Measurements from ENCODE around the gene LEP. TPM values are rescaled to one million over a fixed set of nuclear protein-coding genes. Genes with fewer than 3 reads are reported as not detected.

The LEP gene
- polyA plus RNA-seq, 1 of the 3 experiments (the other 2 are of a cell fraction) = not detected

- no peaks in the 10 kb centered on the region for H4K20me1 ChIP-seq (ENCODE audit: insufficient read depth)
- CTCF ChIA-PET = interaction anchor here (0.5 to 1.8 kb wide), 4 partner anchors 46 to 824 kb away, joined by 3 to 6 read pairs (median 4); no protein-coding TSS in a partner anchor
- 63% methylated on average over 4 of the region's 4 CpGs for WGBS (ENCODE audit: low lambda C conversion rate)
Observed at GRCh38 chr7:128275681-128276080, 34.6 kb downstream of the LEP start.

More at GRCh38 chr7:128275681-128276080, 34.6 kb downstream of the LEP start:
- H3K4me2 ChIP-seq = no peak overlapping the region
- H3K9me3 ChIP-seq = no peaks in the 10 kb centered on the region; the same call in 1 of the 2 replicates
- no peaks in the 10 kb centered on the region for H3K9me2 ChIP-seq
- no peaks in the 10 kb centered on the region for H3F3A ChIP-seq (replicated peaks; ENCODE audit: insufficient read depth)
- H3K4me1 ChIP-seq (ENCODE audit: control insufficient read depth in 1 of 2, insufficient read depth in 2 of 2, low read depth in 1 of 2, low read length in 1 of 2) = no peaks in the 10 kb centered on the region
- H3K79me2 ChIP-seq (ENCODE audit: insufficient read depth) = no peaks in the 10 kb centered on the region
- no peaks in the 10 kb centered on the region for H3K36me3 ChIP-seq (replicated peaks in 1 of 2; ENCODE audit: control insufficient read depth in 1 of 2, insufficient read depth in 2 of 2, low read length in 1 of 2)
- no peak for DNase-seq
- POLR2A ChIA-PET = no interaction called here
- H3K27ac ChIP-seq (ENCODE audit: low read depth in 2 of 2, low read length in 1 of 2) = no peak overlapping the region
- no peaks in the 10 kb centered on the region for H3K27me3 ChIP-seq (ENCODE audit: insufficient read depth)
- TF ChIP-seq TAF1 (IDR thresholded peaks at IDR 0.05; ENCODE audit: borderline replicate concordance, low read depth, low read length) = no peak
- no peak for TF ChIP-seq CTCF (IDR thresholded peaks at IDR 0.05)
- no peak for TF ChIP-seq MXI1 (IDR thresholded peaks at IDR 0.05; ENCODE audit: low read depth, low read length)
- no peak for TF ChIP-seq RCOR1 (IDR thresholded peaks at IDR 0.05; ENCODE audit: low read length)
- TF ChIP-seq IRF3 (IDR thresholded peaks at IDR 0.05; ENCODE audit: low read depth, low read length) = no peak
- TF ChIP-seq EZH2phosphoT487 (IDR thresholded peaks at IDR 0.05; ENCODE audit: borderline replicate concordance, low read depth) = no peak
- TF ChIP-seq EP300 (IDR thresholded peaks at IDR 0.05; ENCODE audit: borderline replicate concordance in 1 of 2, low read depth in 1 of 2, low read length in 1 of 2) = no peak
- TF ChIP-seq FOSL2 (IDR thresholded peaks at IDR 0.05; ENCODE audit: borderline replicate concordance, low read depth) = no peak
- TF ChIP-seq MEF2A (IDR thresholded peaks at IDR 0.05; ENCODE audit: borderline replicate concordance, low read depth) = no peak
- no peak for TF ChIP-seq SIN3A (IDR thresholded peaks at IDR 0.05; ENCODE audit: borderline replicate concordance, low read depth, low read length)
- no peak for TF ChIP-seq ELF1 (IDR thresholded peaks at IDR 0.05)
- no peak for TF ChIP-seq NRF1 (IDR thresholded peaks at IDR 0.05; ENCODE audit: low read depth, low read length)
- TF ChIP-seq GATA2 (CRISPR knock-in tag; IDR thresholded peaks at IDR 0.05) = no peak
- no peak for TF ChIP-seq MAX (IDR thresholded peaks at IDR 0.05; ENCODE audit: low read depth)
- no peak for TF ChIP-seq RAD21 (IDR thresholded peaks at IDR 0.05; ENCODE audit: low read length)
- no peak for TF ChIP-seq CHD2 (IDR thresholded peaks at IDR 0.05; ENCODE audit: low read length, partially characterized antibody)
- no peak for TF ChIP-seq TEAD4 (IDR thresholded peaks at IDR 0.05; ENCODE audit: borderline replicate concordance, insufficient read depth)
- no peak for TF ChIP-seq JUND (IDR thresholded peaks at IDR 0.05)
- no peak for TF ChIP-seq POLR2AphosphoS5 (IDR thresholded peaks at IDR 0.05; ENCODE audit: low read depth, low read length)
- no peak for TF ChIP-seq SMC3 (IDR thresholded peaks at IDR 0.05; ENCODE audit: low read depth, low read length)
- no peak overlapping the region for H3K4me3 ChIP-seq (ENCODE audit: low read depth in 2 of 2, low read length in 1 of 2)
- H3K9ac ChIP-seq = no peak overlapping the region
- no peak overlapping the region for H2AFZ ChIP-seq (ENCODE audit: low read depth)

Measured in SK-N-SH (cell line).